Esophagus squamous epithelium (tissue), 5 donors: ENCODE results near the gene B9D2. TPM values are rescaled to one million over a fixed set of nuclear protein-coding genes. Genes with fewer than 3 reads are reported as not detected.
A peak's percentile ranks its signal among the peaks of the same experiment; 100 is the strongest.

Experiments
- DNase-seq: peaks from one replicate; lab custom pipeline; 2025; lab: John Stamatoyannopoulos, UW
- H3K27ac ChIP-seq, 4 donors: fragments of 200-600 bp; sonication (generic); one replicate each; pipeline ENCODE4 v1.5.1; 2016 to 2019; ENCODE audit warnings: mild to moderate bottlenecking in 1 of 4
- H3K27me3 ChIP-seq, 4 donors: fragments of 200-600 bp; sonication (generic); 1 replicate in 3 of 4; 2 replicates in 1 of 4; pipeline versions ENCODE4 v1.5.1 to v1.6.0; 2017 to 2021; ENCODE audit warnings: antibody characterized with exemption in 1 of 4
- H3K36me3 ChIP-seq, 3 donors: fragments of 200-600 bp; sonication (generic); one replicate each; pipeline ENCODE4 v1.5.1; 2016 to 2019
- H3K4me1 ChIP-seq, 3 donors: fragments of 200-600 bp; sonication (generic); one replicate each; pipeline ENCODE4 v1.5.1; 2017 to 2019
- H3K4me3 ChIP-seq, 4 donors: fragments of 200-600 bp; sonication (generic); 1 replicate in 3 of 4; 2 replicates in 1 of 4; pipeline ENCODE4 v1.5.1; 2016 to 2019; ENCODE audit warnings: mild to moderate bottlenecking in 2 of 4, moderate library complexity in 1 of 4
- H3K9me3 ChIP-seq, 3 donors: fragments of 200-600 bp; sonication (generic); one replicate each; pipeline ENCODE4 v1.5.1; 2016 to 2019
- CTCF ChIP-seq, 6 experiments: fragments of 450-650 bp in 4 of 6; fragments of 200-600 bp in 2 of 6; sonication (generic) in 2 of 6; IDR thresholded peaks; one replicate each; pipeline ENCODE4 v1.5.1; 2016 to 2019; ENCODE audit warnings: antibody characterized with exemption in 6 of 6, mild to moderate bottlenecking in 4 of 6, moderate library complexity in 4 of 6
- POLR2A ChIP-seq, 4 donors: fragments of 450-650 bp; IDR thresholded peaks; one replicate each; pipeline ENCODE4 v1.6.1; 2017; ENCODE audit warnings: antibody characterized with exemption in 4 of 4, mild to moderate bottlenecking in 4 of 4, moderate library complexity in 3 of 4
- WGBS, 2 donors: methylation state at CpG; one replicate each; pipeline ENCODE4 v1.1.5; 2018; 5-methylcytosine and 5-hydroxymethylcytosine counted together
- intact Hi-C: fragments of 100-400 bp; cut with DNase I; formaldehyde crosslinking; loops from one replicate; pipeline ENCODE4 v1.15.0; 2022
- total RNA-seq, 4 donors: library from RNA; depleted of rRNA; stranded (reverse); fragments of >200 nt; gene quantifications; one replicate each; pipeline ENCODE4 v1.1.0, GENCODE V29; 2016
- donor health status: DM: yes; HTN: yes; CAD: no.

Gene B9D2
- total RNA-seq, 4 donors from 2014 or later, result 2.5 to 4.6 (median 3.7) TPM

- peaks cover 60 to 97% (median 75%) of the 10 kb centered on the region in 3 donors for H3K4me1 ChIP-seq
These were observed 37.8 kb downstream of the B9D2 start for GRCh38 chr19:41325947-41326706.

GRCh38 chr19:41325640-41325946, 38.4 kb downstream of the B9D2 start:
- intact Hi-C loops, result no loop called here
- no peak for TF ChIP-seq CTCF (IDR thresholded peaks at IDR 0.05)
- no peak for TF ChIP-seq POLR2A (IDR thresholded peaks at IDR 0.05)
- peak overlapping the region in 3 of 4 donors; percentile 15 to 53 (median 24) for H3K4me3 ChIP-seq
- 13 to 17% methylated on average over 1 of the region's 10 CpGs for WGBS, 2 donors
- no peaks in the 10 kb centered on the region for H3K27me3 ChIP-seq
- peaks cover 60 to 94% (median 75%) of the 10 kb centered on the region in 3 donors for H3K4me1 ChIP-seq
- no peaks in the 10 kb centered on the region for H3K9me3 ChIP-seq
- H3K27ac ChIP-seq, result peak overlapping the region; percentile 59 to 93 (median 87)
- no peak for DNase-seq
- H3K36me3 ChIP-seq, result peaks cover 5 to 42% (median 7%) of the 10 kb centered on the region in 3 donors

More at GRCh38 chr19:41325947-41326706, 37.8 kb downstream of the B9D2 start:
- Histone ChIP-seq H3K9me3 (no peaks in the 10 kb centered on the region), H3K27me3 (no peaks in the 10 kb centered on the region), H3K27ac (peak overlapping the region; percentile 59 to 93 (median 87)), H3K36me3 (peaks cover 2 to 42% (median 5%) of the 10 kb centered on the region in 3 donors), H3K4me3 (peak overlapping the region in 3 of 4 donors; percentile 15 to 53 (median 24))
- no peak for DNase-seq
- intact Hi-C loops, result no loop called here
- no peak for TF ChIP-seq POLR2A (IDR thresholded peaks at IDR 0.05)
- no peak for TF ChIP-seq CTCF (IDR thresholded peaks at IDR 0.05)
- 55% methylated on average over 6 to 16 of the region's 30 CpGs for WGBS, 2 donors

GRCh38 chr19:41324921-41325639, 38.9 kb downstream of the B9D2 start:
- no peak for DNase-seq
- H3K9me3 ChIP-seq, result no peaks in the 10 kb centered on the region
- peaks cover 7 to 42% (median 12%) of the 10 kb centered on the region in 3 donors for H3K36me3 ChIP-seq
- whole genome bisulfite sequencing, 2 donors, result 21 to 23% methylated on average over 16 to 21 of the region's 23 CpGs
- no peaks in the 10 kb centered on the region for H3K27me3 ChIP-seq
- no peak for TF ChIP-seq CTCF (IDR thresholded peaks at IDR 0.05)
- TF ChIP-seq POLR2A (IDR thresholded peaks at IDR 0.05), result peak in 1 of 4 donors; percentile 13
- intact Hi-C loops, result no loop called here
- H3K27ac ChIP-seq, result peak overlapping the region; percentile 59 to 93 (median 87)
- peak overlapping the region in 3 of 4 donors; percentile 15 to 53 (median 24) for H3K4me3 ChIP-seq
- peaks cover 60 to 88% (median 75%) of the 10 kb centered on the region in 3 donors for H3K4me1 ChIP-seq

- intact Hi-C loops, result no loop called here
- WGBS, 2 donors, result 70% methylated on average over 3 to 7 of the region's 7 CpGs
- peaks cover 57 to 84% (median 75%) of the 10 kb centered on the region in 3 donors for H3K4me1 ChIP-seq
These were observed 39.7 kb downstream of the B9D2 start for GRCh38 chr19:41324231-41324702.

More at GRCh38 chr19:41324231-41324702, 39.7 kb downstream of the B9D2 start:
- H3K36me3 ChIP-seq, result peaks cover 14 to 42% (median 19%) of the 10 kb centered on the region in 3 donors
- peak overlapping the region; percentile 59 to 93 (median 87) for H3K27ac ChIP-seq
- no peaks in the 10 kb centered on the region for H3K9me3 ChIP-seq
- TF ChIP-seq POLR2A (IDR thresholded peaks at IDR 0.05) (no peak), CTCF (IDR thresholded peaks at IDR 0.05) (no peak)
- no peak overlapping the region for H3K4me3 ChIP-seq
- no peak for DNase-seq
- H3K27me3 ChIP-seq, result no peaks in the 10 kb centered on the region
